A549 (cell line): ENCODE results near the gene N4BP2L2.

ENCODE experiments used
- CTCF ChIP-seq: fragments of >200 bp; sonication (Bioruptor Twin); formaldehyde crosslinking; IDR thresholded peaks from 3 replicates; pipeline ENCODE4 v1.5.1; 2016
- KDM1A ChIP-seq: fragments of 200-600 bp; sonication (generic); IDR thresholded peaks from 2 replicates; pipeline ENCODE4 v1.6.1; 2016; ENCODE audit warnings: low read depth, mild to moderate bottlenecking
- USF2 ChIP-seq: fragments of 450-650 bp; IDR thresholded peaks from 2 replicates; pipeline ENCODE4 v1.6.1; 2014; ENCODE audit warnings: antibody characterized with exemption

- no peak for TF ChIP-seq CTCF
- TF ChIP-seq KDM1A: no peak
- no peak for TF ChIP-seq USF2
Observed at GRCh38 chr13:32577032-32577431, 38.4 kb upstream of the N4BP2L2 start.
